Neural cell (in vitro differentiated cells): ENCODE data around the gene LIF.

Experiments used
- EP300 ChIP-seq: fragments of 450-650 bp; conservative IDR thresholded peaks from 2 replicates; pipeline ENCODE4 v1.6.1; 2014; ENCODE audit warnings: antibody characterized with exemption, mild to moderate bottlenecking, moderate library complexity; ENCODE audit not compliant: poor library complexity, severe bottlenecking
- EZH2 ChIP-seq: fragments of 200-600, 300-800 bp; shearing (Covaris generic), sonication (generic); IDR thresholded peaks from 2 replicates; pipeline ENCODE4 v1.6.1; 2014; ENCODE audit warnings: antibody characterized with exemption, low read length, borderline replicate concordance, mild to moderate bottlenecking; ENCODE audit not compliant: insufficient read depth, poor library complexity, severe bottlenecking
- MXI1 ChIP-seq: fragments of 450-650 bp; conservative IDR thresholded peaks from 2 replicates; pipeline ENCODE4 v1.6.1; 2014; ENCODE audit warnings: antibody characterized with exemption, mild to moderate bottlenecking; ENCODE audit not compliant: poor library complexity, severe bottlenecking
- POLR2AphosphoS5 ChIP-seq: IDR thresholded peaks from 2 replicates; pipeline ENCODE4 v1.6.1; 2012
- RAD21 ChIP-seq: fragments of 450-650 bp; conservative IDR thresholded peaks from 2 replicates; pipeline ENCODE4 v1.6.1; 2014; ENCODE audit warnings: antibody characterized with exemption, mild to moderate bottlenecking, moderate library complexity
- REST ChIP-seq: IDR thresholded peaks from 2 replicates; pipeline ENCODE4 v1.6.1; 2012; ENCODE audit warnings: borderline replicate concordance
- SMC3 ChIP-seq: fragments of 450-650 bp; conservative IDR thresholded peaks from 2 replicates; pipeline ENCODE4 v1.6.1; 2014; ENCODE audit warnings: antibody characterized with exemption, mild to moderate bottlenecking, moderate library complexity; ENCODE audit not compliant: poor library complexity
- TAF1 ChIP-seq: IDR thresholded peaks from 2 replicates; pipeline ENCODE4 v1.6.1; 2012; ENCODE audit warnings: low read depth
- TF ChIP-seq, protein P1 (sequence below): fragments of 450-650 bp; IDR thresholded peaks from 2 replicates; pipeline ENCODE4 v1.5.1; 2014; ENCODE audit warnings: antibody characterized with exemption, mild to moderate bottlenecking, moderate library complexity; ENCODE audit not compliant: poor library complexity, severe bottlenecking

- no peak for TF ChIP-seq REST
- no peak for TF ChIP-seq EP300
- TF ChIP-seq, protein P1, sequence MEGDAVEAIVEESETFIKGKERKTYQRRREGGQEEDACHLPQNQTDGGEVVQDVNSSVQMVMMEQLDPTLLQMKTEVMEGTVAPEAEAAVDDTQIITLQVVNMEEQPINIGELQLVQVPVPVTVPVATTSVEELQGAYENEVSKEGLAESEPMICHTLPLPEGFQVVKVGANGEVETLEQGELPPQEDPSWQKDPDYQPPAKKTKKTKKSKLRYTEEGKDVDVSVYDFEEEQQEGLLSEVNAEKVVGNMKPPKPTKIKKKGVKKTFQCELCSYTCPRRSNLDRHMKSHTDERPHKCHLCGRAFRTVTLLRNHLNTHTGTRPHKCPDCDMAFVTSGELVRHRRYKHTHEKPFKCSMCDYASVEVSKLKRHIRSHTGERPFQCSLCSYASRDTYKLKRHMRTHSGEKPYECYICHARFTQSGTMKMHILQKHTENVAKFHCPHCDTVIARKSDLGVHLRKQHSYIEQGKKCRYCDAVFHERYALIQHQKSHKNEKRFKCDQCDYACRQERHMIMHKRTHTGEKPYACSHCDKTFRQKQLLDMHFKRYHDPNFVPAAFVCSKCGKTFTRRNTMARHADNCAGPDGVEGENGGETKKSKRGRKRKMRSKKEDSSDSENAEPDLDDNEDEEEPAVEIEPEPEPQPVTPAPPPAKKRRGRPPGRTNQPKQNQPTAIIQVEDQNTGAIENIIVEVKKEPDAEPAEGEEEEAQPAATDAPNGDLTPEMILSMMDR, result no peak
- no peak for TF ChIP-seq RAD21
- no peak for TF ChIP-seq SMC3
- no peak for TF ChIP-seq POLR2AphosphoS5
- no peak for TF ChIP-seq TAF1
- no peak for TF ChIP-seq MXI1
- no peak for TF ChIP-seq EZH2
Observed at GRCh38 chr22:30279046-30279788, 32.7 kb upstream of the LIF start.
